Karpas-422 (cell line): Measurements from ENCODE around the gene TEX11. TPM values are rescaled to one million over a fixed set of nuclear protein-coding genes. Genes with fewer than 3 reads are reported as not detected.
"Not testable (repeated sequence)": the region's sequence is repeated elsewhere in the genome, so short reads cannot be mapped to it uniquely, and the experiment has no call there.

Experiments used
- DNase-seq: peaks from one replicate; pipeline ENCODE4 v3.0.0-alpha.2; 2015
- H2AFZ ChIP-seq: fragments of 200-600 bp; sonication (generic); 2 replicates; pipeline ENCODE4 v1.6.1; 2014; ENCODE audit warnings: antibody characterized with exemption, low read length, mixed read lengths
- H3K27ac ChIP-seq: fragments of 200-600 bp; sonication (generic); 2 replicates; pipeline ENCODE4 v1.5.1; 2014; ENCODE audit warnings: mild to moderate bottlenecking, low read length, moderate library complexity
- H3K27me3 ChIP-seq: fragments of 200-600 bp; sonication (generic); 2 replicates; pipeline ENCODE4 v1.6.1; 2014; ENCODE audit warnings: low read length, mixed read lengths
- H3K36me3 ChIP-seq: fragments of 200-600 bp; sonication (generic); 2 replicates; pipeline ENCODE4 v1.6.1; 2014; ENCODE audit warnings: low read length, mixed read lengths; ENCODE audit not compliant: insufficient read depth
- H3K4me1 ChIP-seq: fragments of 200-600 bp; sonication (generic); 2 replicates; pipeline ENCODE4 v1.6.1; 2014; ENCODE audit warnings: mild to moderate bottlenecking, low read length, mixed read lengths
- H3K4me2 ChIP-seq: fragments of 200-600 bp; sonication (generic); 2 replicates; pipeline ENCODE4 v1.6.1; 2014; ENCODE audit warnings: low read length, low read depth, mild to moderate bottlenecking; ENCODE audit not compliant: poor library complexity, severe bottlenecking
- H3K4me3 ChIP-seq: fragments of 200-600 bp; sonication (generic); 2 replicates; pipeline ENCODE4 v1.5.1; 2014; ENCODE audit warnings: mild to moderate bottlenecking, antibody characterized with exemption, low read length, mixed read lengths
- H3K79me2 ChIP-seq: fragments of 200-600 bp; sonication (generic); 2 replicates; pipeline ENCODE4 v1.6.1; 2014; ENCODE audit warnings: mild to moderate bottlenecking, low read length, mixed read lengths
- H3K9ac ChIP-seq: fragments of 200-600 bp; sonication (generic); 2 replicates; pipeline ENCODE4 v1.6.0; 2014; ENCODE audit warnings: low read length
- H3K9me2 ChIP-seq: fragments of 200-600 bp; sonication (generic), shearing (Covaris generic); replicated peaks from 2 replicates; pipeline ENCODE4 v1.6.0; 2014; ENCODE audit warnings: mild to moderate bottlenecking, low read length, moderate library complexity; ENCODE audit not compliant: insufficient read depth
- H3K9me3 ChIP-seq: fragments of 300-700, 200-600 bp; sonication (generic); 2 replicates; pipeline ENCODE4 v1.6.1; 2014; ENCODE audit warnings: low read length, mixed read lengths
- H4K20me1 ChIP-seq: fragments of 200-600 bp; sonication (generic); 2 replicates; pipeline ENCODE4 v1.6.1; 2014; ENCODE audit warnings: mild to moderate bottlenecking, antibody characterized with exemption, low read length, low read depth; ENCODE audit not compliant: insufficient read depth
- total RNA-seq: library from RNA; depleted of rRNA; stranded (reverse); fragments of >200 nt; shearing (Covaris generic); gene quantifications from 2 replicates; pipeline ENCODE4 v1.2.3, GENCODE V29; 2014; ENCODE audit warnings: low replicate concordance

The TEX11 gene
- total RNA-seq, 1 experiment from 2014 or later, result not detected

DNA sequence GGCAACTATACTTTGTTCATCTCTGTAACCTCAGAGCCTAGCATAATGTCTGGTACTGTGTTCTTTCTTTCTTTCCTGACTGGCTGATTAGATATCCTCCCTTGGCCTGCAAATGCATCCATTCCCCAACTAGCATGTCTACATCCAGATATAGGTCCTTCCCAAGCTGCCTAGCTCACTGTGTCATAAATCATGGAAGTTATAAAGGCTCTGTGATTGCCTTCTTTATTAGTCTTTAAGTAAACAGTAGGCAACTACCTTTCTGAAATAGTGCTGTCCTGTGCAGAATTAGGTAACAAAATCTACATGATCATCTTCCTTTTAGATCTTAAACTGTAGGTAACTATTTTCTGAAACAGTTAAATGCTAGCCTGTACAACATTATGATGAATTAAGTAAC lies 239.4 kb downstream of the TEX11 start:
- Histone ChIP-seq H3K27ac (no peak overlapping the region), H4K20me1 (no peaks in the 10 kb centered on the region), H3K9me3 (no peaks in the 10 kb centered on the region), H3K79me2 (no peaks in the 10 kb centered on the region), H3K4me2 (no peak overlapping the region), H2AFZ (no peak overlapping the region), H3K4me3 (no peak overlapping the region), H3K9me2 (no peaks in the 10 kb centered on the region), H3K27me3 (no peaks in the 10 kb centered on the region), H3K36me3 (no peaks in the 10 kb centered on the region), H3K9ac (no peak overlapping the region), H3K4me1 (no peaks in the 10 kb centered on the region)
- DNase-seq, result no peak

DNA sequence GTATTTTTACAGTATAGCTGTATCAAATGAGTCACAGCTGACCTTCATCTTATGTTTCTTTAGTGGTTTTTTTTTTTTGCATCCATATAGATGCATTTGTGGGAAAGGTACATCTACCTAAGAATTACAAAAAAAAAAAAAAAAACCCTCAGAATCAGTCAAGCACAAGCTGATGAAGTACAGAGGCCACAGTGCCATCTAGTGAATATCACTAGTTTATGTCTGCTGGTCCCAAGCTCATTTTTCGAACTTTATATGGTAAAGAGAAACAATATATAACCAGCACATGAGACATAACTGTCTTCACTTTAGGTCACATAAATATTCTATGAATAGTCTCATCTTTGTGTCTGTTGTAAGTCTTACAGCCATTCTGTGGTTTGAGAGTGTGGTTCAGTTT lies 243.8 kb downstream of the TEX11 start:
- Histone ChIP-seq H3K9me2 (no peaks in the 10 kb centered on the region), H2AFZ (no peak overlapping the region), H3K9me3 (no peaks in the 10 kb centered on the region), H4K20me1 (no peaks in the 10 kb centered on the region), H3K4me3 (no peak overlapping the region), H3K4me2 (no peak overlapping the region), H3K79me2 (no peaks in the 10 kb centered on the region), H3K9ac (no peak overlapping the region), H3K4me1 (no peaks in the 10 kb centered on the region), H3K27ac (no peak overlapping the region), H3K36me3 (no peaks in the 10 kb centered on the region), H3K27me3 (no peaks in the 10 kb centered on the region)
- DNase-seq, result peak; percentile 65

DNA sequence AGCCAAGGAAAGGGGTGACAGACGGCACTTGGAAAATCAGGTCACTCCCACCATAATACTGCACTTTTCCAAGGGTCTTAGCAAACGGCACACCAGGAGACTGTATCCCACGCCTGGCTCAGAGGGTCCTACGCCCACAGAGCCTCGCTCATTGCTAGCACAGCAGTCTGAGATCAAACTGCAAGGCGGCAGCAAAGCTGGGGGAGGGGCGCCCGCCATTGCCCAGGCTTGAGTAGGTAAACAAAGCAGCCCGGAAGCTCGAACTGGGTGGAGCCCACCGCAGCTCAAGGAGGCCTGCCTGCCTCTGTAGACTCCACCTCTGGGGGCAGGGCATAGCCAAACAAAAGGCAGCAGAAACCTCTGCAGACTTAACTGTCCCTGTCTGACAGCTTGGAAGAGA lies 247.4 kb downstream of the TEX11 start:
- H2AFZ ChIP-seq, H3K9me3 ChIP-seq, DNase-seq, H3K4me1 ChIP-seq, H3K4me2 ChIP-seq, H3K4me3 ChIP-seq, H4K20me1 ChIP-seq, H3K79me2 ChIP-seq, H3K27me3 ChIP-seq, H3K9ac ChIP-seq, H3K9me2 ChIP-seq, H3K27ac ChIP-seq, H3K36me3 ChIP-seq: not testable (repeated sequence)

- not testable (repeated sequence) for H3K4me3 ChIP-seq, H3K79me2 ChIP-seq, DNase-seq, H3K9me2 ChIP-seq, H3K27me3 ChIP-seq, H3K9ac ChIP-seq, H3K27ac ChIP-seq, H3K4me2 ChIP-seq, H4K20me1 ChIP-seq, H3K4me1 ChIP-seq, H3K36me3 ChIP-seq, H2AFZ ChIP-seq, H3K9me3 ChIP-seq
These were observed 251.0 kb downstream of the TEX11 start for GRCh38 chrX:70657546-70657945.

GRCh38 chrX:70656304-70656703 lies 252.2 kb downstream of the TEX11 start:
- H4K20me1 ChIP-seq, result no peaks in the 10 kb centered on the region
- no peak for DNase-seq
- no peaks in the 10 kb centered on the region for H3K9me3 ChIP-seq
- H3K79me2 ChIP-seq, result no peaks in the 10 kb centered on the region
- no peaks in the 10 kb centered on the region for H3K9me2 ChIP-seq
- no peak overlapping the region for H3K4me3 ChIP-seq
- no peak overlapping the region for H2AFZ ChIP-seq
- H3K27ac ChIP-seq, result no peak overlapping the region
- no peaks in the 10 kb centered on the region for H3K36me3 ChIP-seq
- H3K4me1 ChIP-seq, result no peaks in the 10 kb centered on the region
- no peak overlapping the region for H3K4me2 ChIP-seq
- no peak overlapping the region for H3K9ac ChIP-seq
- H3K27me3 ChIP-seq, result no peaks in the 10 kb centered on the region

GRCh38 chrX:70647910-70648309 lies 260.6 kb downstream of the TEX11 start:
- H4K20me1 ChIP-seq, result not testable (repeated sequence)

GRCh38 chrX:70636218-70636617 lies 272.3 kb downstream of the TEX11 start:
- no peaks in the 10 kb centered on the region for H3K9me2 ChIP-seq
- H3K79me2 ChIP-seq, result no peaks in the 10 kb centered on the region
- H3K9ac ChIP-seq, result no peak overlapping the region
- no peak for DNase-seq
- H3K4me1 ChIP-seq, result no peaks in the 10 kb centered on the region
- no peaks in the 10 kb centered on the region for H3K36me3 ChIP-seq
- H2AFZ ChIP-seq, result no peak overlapping the region
- no peak overlapping the region for H3K4me2 ChIP-seq
- no peak overlapping the region for H3K4me3 ChIP-seq
- H3K27ac ChIP-seq, result no peak overlapping the region
- H4K20me1 ChIP-seq, result no peaks in the 10 kb centered on the region
- no peaks in the 10 kb centered on the region; the same call in 1 of the 2 replicates for H3K9me3 ChIP-seq
- no peaks in the 10 kb centered on the region for H3K27me3 ChIP-seq

More at GRCh38 chrX:70647910-70648309, 260.6 kb downstream of the TEX11 start:
- not testable (repeated sequence) for H3K9ac ChIP-seq, H2AFZ ChIP-seq, H3K36me3 ChIP-seq, H3K9me2 ChIP-seq, H3K79me2 ChIP-seq, H3K4me1 ChIP-seq, H3K4me2 ChIP-seq, H3K27me3 ChIP-seq, DNase-seq, H3K9me3 ChIP-seq, H3K4me3 ChIP-seq, H3K27ac ChIP-seq

DNA sequence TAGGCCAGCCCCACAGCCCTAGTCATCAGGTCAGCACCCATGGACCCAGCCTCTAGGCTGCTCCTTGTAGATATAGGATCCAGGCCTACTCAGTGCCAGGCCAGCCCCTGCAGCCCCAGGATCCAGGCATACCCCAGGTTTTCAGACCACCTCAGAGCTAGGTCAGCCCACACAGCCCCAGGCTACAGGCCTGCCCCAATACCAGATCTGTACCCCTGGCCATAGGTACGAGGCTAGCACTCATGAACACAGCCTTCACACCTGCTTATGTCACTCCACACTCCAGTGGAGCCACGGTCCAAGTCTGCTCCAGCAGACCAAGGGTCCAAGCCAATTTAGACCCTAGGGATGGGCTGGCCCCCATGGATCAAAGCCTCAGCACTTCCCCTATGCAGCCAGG lies 272.8 kb downstream of the TEX11 start:
- Histone ChIP-seq H3K4me1 (no peaks in the 10 kb centered on the region), H3K4me2 (no peak overlapping the region), H3K9ac (no peak overlapping the region), H3K79me2 (no peaks in the 10 kb centered on the region), H3K36me3 (no peaks in the 10 kb centered on the region), H3K9me3 (no peaks in the 10 kb centered on the region; the same call in 1 of the 2 replicates), H3K27me3 (no peaks in the 10 kb centered on the region), H3K4me3 (no peak overlapping the region), H3K27ac (no peak overlapping the region), H2AFZ (no peak overlapping the region), H4K20me1 (no peaks in the 10 kb centered on the region), H3K9me2 (no peaks in the 10 kb centered on the region)
- no peak for DNase-seq

DNA sequence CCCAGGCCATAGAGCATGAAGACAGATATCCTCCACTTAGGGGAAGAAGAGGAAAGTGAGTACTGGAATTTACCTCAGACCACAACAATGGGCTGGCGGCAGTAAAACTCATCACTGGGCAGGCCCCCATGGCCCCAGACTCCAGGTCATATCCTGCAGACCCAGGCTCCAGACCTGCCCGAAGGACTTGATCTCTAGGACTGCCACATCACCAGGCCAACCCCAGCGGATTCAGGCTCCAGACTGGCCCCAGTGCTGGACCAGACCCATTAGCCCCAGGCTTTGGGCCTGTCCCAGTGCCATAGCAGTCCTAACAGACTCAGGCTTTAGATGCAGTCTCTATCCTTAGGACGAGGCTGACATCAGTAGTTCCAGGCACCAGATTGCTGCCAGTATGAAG lies 273.3 kb downstream of the TEX11 start:
- no peak overlapping the region for H3K4me2 ChIP-seq
- H3K79me2 ChIP-seq, result no peaks in the 10 kb centered on the region
- no peaks in the 10 kb centered on the region for H4K20me1 ChIP-seq
- no peak overlapping the region for H3K27ac ChIP-seq
- no peaks in the 10 kb centered on the region; the same call in 1 of the 2 replicates for H3K9me3 ChIP-seq
- no peak overlapping the region for H3K4me3 ChIP-seq
- no peaks in the 10 kb centered on the region for H3K4me1 ChIP-seq
- no peak overlapping the region for H3K9ac ChIP-seq
- H3K27me3 ChIP-seq, result no peaks in the 10 kb centered on the region
- H2AFZ ChIP-seq, result no peak overlapping the region
- no peaks in the 10 kb centered on the region for H3K9me2 ChIP-seq
- no peaks in the 10 kb centered on the region for H3K36me3 ChIP-seq
- DNase-seq, result no peak
